Transverse colon (tissue), 4 donors: ENCODE results near the gene TEX30. TPM values are rescaled to one million over a fixed set of nuclear protein-coding genes. Genes with fewer than 3 reads are reported as not detected.

ENCODE experiments used
- DNase-seq: peaks from one replicate; pipeline ENCODE4 v3.0.0-alpha.2; 2019
- H3K27ac ChIP-seq, 4 donors: fragments of 200-600 bp; sonication (generic); 2 replicates each; pipeline ENCODE4 v1.5.1; 2016 to 2018; ENCODE audit warnings: inconsistent platforms in 4 of 4
- H3K27me3 ChIP-seq: fragments of 200-600 bp; sonication (generic); 2 replicates; pipeline ENCODE4 v1.5.1; 2017; ENCODE audit warnings: inconsistent platforms
- H3K36me3 ChIP-seq, 4 donors: fragments of 200-600 bp; sonication (generic); 2 replicates each; pipeline ENCODE4 v1.5.1; 2017 to 2019; ENCODE audit warnings: inconsistent platforms in 4 of 4
- H3K4me1 ChIP-seq, 4 donors: fragments of 200-600 bp; sonication (generic); 2 replicates each; pipeline ENCODE4 v1.5.1; 2017 to 2020; ENCODE audit warnings: inconsistent platforms in 4 of 4
- H3K4me3 ChIP-seq, 4 donors: fragments of 200-600 bp; sonication (generic); 1 replicate in 1 of 4; 2 replicates in 3 of 4; pipeline versions ENCODE4 v1.5.1 to v1.6.1; 2017 to 2019; ENCODE audit warnings: inconsistent platforms in 4 of 4
- H3K9me3 ChIP-seq, 2 donors: fragments of 200-600 bp; sonication (generic); 2 replicates each; pipeline ENCODE4 v1.5.1; 2017 to 2019; ENCODE audit warnings: inconsistent platforms in 2 of 2
- CTCF ChIP-seq, 5 experiments: fragments of 200-600 bp in 3 of 5; fragments of 450-650 bp in 2 of 5; sonication (generic) in 3 of 5; IDR thresholded peaks; 1 replicate in 2 of 5; 2 replicates in 3 of 5; pipeline ENCODE4 v1.5.1; 2016 to 2017; ENCODE audit warnings: antibody characterized with exemption in 5 of 5, inconsistent platforms in 3 of 5, mild to moderate bottlenecking in 2 of 5, moderate library complexity in 1 of 5
- EP300 ChIP-seq: sonication (generic); formaldehyde crosslinking; IDR thresholded peaks from one replicate; pipeline ENCODE4 v1.6.1; 2017; ENCODE audit warnings: antibody characterized with exemption, low read depth
- POLR2A ChIP-seq: fragments of 450-650 bp; IDR thresholded peaks from one replicate; pipeline ENCODE4 v1.6.1; 2016; ENCODE audit warnings: antibody characterized with exemption, mild to moderate bottlenecking, moderate library complexity
- POLR2AphosphoS5 ChIP-seq, 3 donors: sonication (generic); formaldehyde crosslinking; IDR thresholded peaks; one replicate each; pipeline ENCODE4 v1.6.1; 2016; ENCODE audit warnings: antibody characterized with exemption in 3 of 3
- WGBS, 2 donors: methylation state at CpG; one replicate each; pipeline ENCODE4 v1.1.5; 2018; ENCODE audit warnings: low coverage in 1 of 2; 5-methylcytosine and 5-hydroxymethylcytosine counted together
- in situ Hi-C, 4 donors: fragments of 200-750 bp; cut with MboI; loops; one replicate each; pipeline versions ENCODE4 v1.15.0 to v1.15.1; 2017; ENCODE audit warnings: low sequenced_read_pairs in 3 of 4, low pct_ligation_motif_present in 1 of 4, low pct_unique_long_range_greater_than_20kb in 1 of 4
- intact Hi-C: fragments of 100-400 bp; cut with DNase I; formaldehyde crosslinking; loops from one replicate; pipeline ENCODE4 v1.15.1; 2023; ENCODE audit warnings: low total_unique reads
- total RNA-seq, 4 donors: library from RNA; depleted of rRNA; stranded (reverse); fragments of >200 nt; gene quantifications; one replicate each; pipeline ENCODE4 v1.1.0, GENCODE V29; 2016

The TEX30 gene
- 1 to 10 TPM in 3 of 4 donors, not detected in 1; 5.4 to 6.0 (median 6.0) TPM for total RNA-seq

GRCh38 chr13:102773441-102774213 is at the start of gene TEX30:
TEX30 (minus strand) TSS chr13:102773786; CDS start chr13:102770026, 3,760 bp downstream.
- in situ Hi-C loops, result no loop called here
- DNase-seq, result peak; percentile 86
- peaks cover 0 to 13% (median 11%) of the 10 kb centered on the region in 4 donors for H3K4me1 ChIP-seq
- no peaks in the 10 kb centered on the region for H3K36me3 ChIP-seq
- H3K9me3 ChIP-seq, result no peaks in the 10 kb centered on the region
- 7% methylated on average over 28 of the region's 85 CpGs; no CpG with 5 or more reads in 1 of the 2 donors for WGBS, 2 donors
- H3K27ac ChIP-seq, result peak within 1 kb of the TSS; percentile 81 to 92 (median 90)
- H3K4me3 ChIP-seq, result peak within 1 kb of the TSS; percentile 72 to 90 (median 82)
- intact Hi-C loops, result loop anchor here (2.0 to 10.0 kb wide), 2 partner anchors 25 to 179 kb away; partner anchors contain the start of genes BIVM, POGLUT2 and TPP2
- no peaks in the 10 kb centered on the region for H3K27me3 ChIP-seq
- TF ChIP-seq CTCF (IDR thresholded peaks at IDR 0.05) (peak in 1 of 5 experiments; percentile 28), EP300 (no peak), POLR2AphosphoS5 (IDR thresholded peaks at IDR 0.05) (peak; percentile 63 to 86 (median 86)), POLR2A (peak; percentile 76)

GRCh38 chr13:102817907-102818306 is 44.3 kb upstream of the TEX30 start:
- no peaks in the 10 kb centered on the region for H3K4me1 ChIP-seq
- intact Hi-C loops, result no loop called here
- TF ChIP-seq CTCF (IDR thresholded peaks at IDR 0.05) (no peak), POLR2AphosphoS5 (IDR thresholded peaks at IDR 0.05) (no peak), POLR2A (no peak), EP300 (no peak)
- in situ Hi-C loops, result no loop called here
- no peaks in the 10 kb centered on the region for H3K9me3 ChIP-seq
- H3K4me3 ChIP-seq, result no peak overlapping the region
- no peak for DNase-seq
- H3K27ac ChIP-seq, result no peak overlapping the region
- H3K27me3 ChIP-seq, result no peaks in the 10 kb centered on the region
- peaks cover 0 to 35% (median 2%) of the 10 kb centered on the region in 4 donors for H3K36me3 ChIP-seq

- intact Hi-C loops, result no loop called here
These were observed 43.7 kb upstream of the TEX30 start for GRCh38 chr13:102817241-102817640.

More at GRCh38 chr13:102817241-102817640, 43.7 kb upstream of the TEX30 start:
- WGBS, 2 donors, result 100% methylated on average over 1 of the region's 1 CpG
- Histone ChIP-seq H3K27me3 (no peaks in the 10 kb centered on the region), H3K27ac (no peak overlapping the region), H3K9me3 (no peaks in the 10 kb centered on the region), H3K36me3 (peaks cover 0 to 30% (median 2%) of the 10 kb centered on the region in 4 donors), H3K4me3 (no peak overlapping the region), H3K4me1 (peaks cover 0 to 3% (median 0%) of the 10 kb centered on the region in 4 donors)
- in situ Hi-C loops, result no loop called here
- DNase-seq, result no peak
- TF ChIP-seq POLR2AphosphoS5 (IDR thresholded peaks at IDR 0.05), result no peak
- TF ChIP-seq POLR2A, result no peak
- no peak for TF ChIP-seq EP300
- TF ChIP-seq CTCF (IDR thresholded peaks at IDR 0.05), result no peak
